SH-SY5Y (cell line): ENCODE measurements around the gene ANXA10.

ENCODE experiments used
- GATA2 ChIP-seq: IDR thresholded peaks from 2 replicates; pipeline ENCODE4 v1.6.1; 2011; ENCODE audit warnings: mild to moderate bottlenecking, low read depth, low read length
- GATA3 ChIP-seq: IDR thresholded peaks from 2 replicates; pipeline ENCODE4 v1.6.1; 2011; ENCODE audit warnings: low read depth, mild to moderate bottlenecking, low read length, moderate library complexity

GRCh38 chr4:168153596-168154440 is 61.5 kb downstream of the ANXA10 start:
- TF ChIP-seq GATA3 (no peak), GATA2 (no peak)
